Measurements from ENCODE around the gene LGR4.

LGR4 gene

GRCh38 chr11:27420217-27420616 lies 52.4 kb downstream of the LGR4 start:
- no peak overlapping the region for H3K4me3 ChIP-seq (ENCODE audit: low read depth, low read length)
- no peak for TF ChIP-seq CTCF (IDR thresholded peaks at IDR 0.05; ENCODE audit: control insufficient read depth, extremely low read depth, insufficient read depth)
- DNase-seq (ENCODE audit: low read depth) = no peak

- no peak overlapping the region for H3K4me3 ChIP-seq (ENCODE audit: low read depth, low read length)
- no peak for TF ChIP-seq CTCF (IDR thresholded peaks at IDR 0.05; ENCODE audit: control insufficient read depth, extremely low read depth, insufficient read depth)
- DNase-seq (ENCODE audit: low read depth) = no peak
Measured at GRCh38 chr11:27418356-27418755, 54.2 kb downstream of the LGR4 start.

GRCh38 chr11:27416568-27417176 lies 55.9 kb downstream of the LGR4 start:
- H3K4me3 ChIP-seq (ENCODE audit: low read depth, low read length) = no peak overlapping the region
- DNase-seq (ENCODE audit: low read depth) = peak; percentile 85
- no peak for TF ChIP-seq CTCF (IDR thresholded peaks at IDR 0.05; ENCODE audit: control insufficient read depth, extremely low read depth, insufficient read depth)

GRCh38 chr11:27414644-27415043 lies 57.9 kb downstream of the LGR4 start:
- DNase-seq (ENCODE audit: low read depth) = no peak
- H3K4me3 ChIP-seq (ENCODE audit: low read depth, low read length) = no peak overlapping the region
- no peak for TF ChIP-seq CTCF (IDR thresholded peaks at IDR 0.05; ENCODE audit: control insufficient read depth, extremely low read depth, insufficient read depth)

- DNase-seq (ENCODE audit: low read depth) = no peak
- H3K4me3 ChIP-seq (ENCODE audit: low read depth, low read length) = no peak overlapping the region
- no peak for TF ChIP-seq CTCF (IDR thresholded peaks at IDR 0.05; ENCODE audit: control insufficient read depth, extremely low read depth, insufficient read depth)
Measured at GRCh38 chr11:27413218-27413617, 59.4 kb downstream of the LGR4 start.

- DNase-seq (ENCODE audit: low read depth) = no peak
- TF ChIP-seq CTCF (IDR thresholded peaks at IDR 0.05; ENCODE audit: control insufficient read depth, extremely low read depth, insufficient read depth) = no peak
- H3K4me3 ChIP-seq (ENCODE audit: low read depth, low read length) = no peak overlapping the region
Measured at GRCh38 chr11:27412192-27412691, 60.3 kb downstream of the LGR4 start.

- no peak for TF ChIP-seq CTCF (IDR thresholded peaks at IDR 0.05; ENCODE audit: control insufficient read depth, extremely low read depth, insufficient read depth)
- H3K4me3 ChIP-seq (ENCODE audit: low read depth, low read length) = no peak overlapping the region
- no peak for DNase-seq (ENCODE audit: low read depth)
Measured at GRCh38 chr11:27411328-27411727, 61.3 kb downstream of the LGR4 start.

Data from LNCaP clone FGC (cell line).